ENCODE results near the gene LNX2.

GRCh38 chr13:27617881-27618321 is 2.4 kb downstream of the LNX2 start:
- TF ChIP-seq CTCF (IDR thresholded peaks at IDR 0.05; ENCODE audit: low read length), result no peak
- TF ChIP-seq EZH2 (IDR thresholded peaks at IDR 0.05; ENCODE audit: borderline replicate concordance, low read length), result no peak
